GM20000 (cell line): Measurements from ENCODE around the gene BCKDK.

Experiments used
- DNase-seq: peaks from one replicate; pipeline ENCODE4 v3.0.0; 2012; ENCODE audit warnings: low spot score
- TF ChIP-seq, protein P1 (sequence below): IDR thresholded peaks from 2 replicates; pipeline ENCODE4 v1.5.1; 2012; ENCODE audit warnings: mild to moderate bottlenecking, control low read depth; ENCODE audit errors: extremely low read depth, missing control alignments

BCKDK gene

GRCh38 chr16:31080756-31081419, 27.3 kb upstream of the BCKDK start:
- DNase-seq: no peak
- TF ChIP-seq, protein P1, sequence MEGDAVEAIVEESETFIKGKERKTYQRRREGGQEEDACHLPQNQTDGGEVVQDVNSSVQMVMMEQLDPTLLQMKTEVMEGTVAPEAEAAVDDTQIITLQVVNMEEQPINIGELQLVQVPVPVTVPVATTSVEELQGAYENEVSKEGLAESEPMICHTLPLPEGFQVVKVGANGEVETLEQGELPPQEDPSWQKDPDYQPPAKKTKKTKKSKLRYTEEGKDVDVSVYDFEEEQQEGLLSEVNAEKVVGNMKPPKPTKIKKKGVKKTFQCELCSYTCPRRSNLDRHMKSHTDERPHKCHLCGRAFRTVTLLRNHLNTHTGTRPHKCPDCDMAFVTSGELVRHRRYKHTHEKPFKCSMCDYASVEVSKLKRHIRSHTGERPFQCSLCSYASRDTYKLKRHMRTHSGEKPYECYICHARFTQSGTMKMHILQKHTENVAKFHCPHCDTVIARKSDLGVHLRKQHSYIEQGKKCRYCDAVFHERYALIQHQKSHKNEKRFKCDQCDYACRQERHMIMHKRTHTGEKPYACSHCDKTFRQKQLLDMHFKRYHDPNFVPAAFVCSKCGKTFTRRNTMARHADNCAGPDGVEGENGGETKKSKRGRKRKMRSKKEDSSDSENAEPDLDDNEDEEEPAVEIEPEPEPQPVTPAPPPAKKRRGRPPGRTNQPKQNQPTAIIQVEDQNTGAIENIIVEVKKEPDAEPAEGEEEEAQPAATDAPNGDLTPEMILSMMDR: no peak

DNA sequence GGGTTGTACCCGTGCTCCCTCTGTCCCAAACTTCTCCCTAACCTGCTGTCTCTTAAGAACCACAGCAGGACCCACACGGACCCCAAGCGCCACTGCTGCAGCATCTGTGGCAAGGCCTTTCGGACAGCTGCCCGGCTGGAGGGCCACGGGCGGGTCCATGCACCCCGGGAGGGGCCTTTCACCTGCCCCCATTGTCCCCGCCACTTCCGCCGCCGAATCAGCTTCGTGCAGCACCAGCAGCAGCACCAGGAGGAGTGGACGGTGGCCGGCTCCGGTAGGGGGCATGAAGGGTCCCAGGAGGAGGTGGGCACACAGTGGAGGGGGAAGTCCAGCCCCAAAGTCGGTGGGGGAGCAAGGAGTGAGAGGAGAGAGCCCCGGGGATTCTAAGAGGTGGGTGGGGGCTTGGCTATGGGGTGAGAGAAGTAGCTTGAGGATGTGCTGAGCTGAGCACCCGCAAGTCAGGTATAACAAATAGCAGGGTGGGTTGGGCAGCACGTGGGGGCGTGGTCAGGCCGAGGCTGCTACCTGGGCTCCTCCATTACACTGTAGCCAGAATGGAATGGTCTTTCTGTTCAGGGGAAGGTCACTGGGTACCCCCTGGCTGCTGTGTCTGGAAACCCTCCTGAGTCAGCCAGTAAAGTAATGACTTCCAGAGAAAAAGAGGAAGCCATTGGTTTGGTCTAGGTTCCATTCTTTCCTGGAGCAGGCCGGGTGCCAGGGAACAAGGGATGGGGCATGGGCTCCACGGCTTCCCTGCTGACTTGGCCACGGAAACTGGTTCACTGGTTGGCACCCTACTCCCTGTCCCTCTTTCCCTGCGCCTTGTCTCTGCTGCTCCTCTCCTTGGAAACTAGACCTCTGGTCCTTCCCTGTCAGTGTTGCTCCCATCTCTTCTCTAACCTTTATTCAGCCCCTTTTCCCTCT, 26.5 kb upstream of the BCKDK start:
- no peak for DNase-seq

DNA sequence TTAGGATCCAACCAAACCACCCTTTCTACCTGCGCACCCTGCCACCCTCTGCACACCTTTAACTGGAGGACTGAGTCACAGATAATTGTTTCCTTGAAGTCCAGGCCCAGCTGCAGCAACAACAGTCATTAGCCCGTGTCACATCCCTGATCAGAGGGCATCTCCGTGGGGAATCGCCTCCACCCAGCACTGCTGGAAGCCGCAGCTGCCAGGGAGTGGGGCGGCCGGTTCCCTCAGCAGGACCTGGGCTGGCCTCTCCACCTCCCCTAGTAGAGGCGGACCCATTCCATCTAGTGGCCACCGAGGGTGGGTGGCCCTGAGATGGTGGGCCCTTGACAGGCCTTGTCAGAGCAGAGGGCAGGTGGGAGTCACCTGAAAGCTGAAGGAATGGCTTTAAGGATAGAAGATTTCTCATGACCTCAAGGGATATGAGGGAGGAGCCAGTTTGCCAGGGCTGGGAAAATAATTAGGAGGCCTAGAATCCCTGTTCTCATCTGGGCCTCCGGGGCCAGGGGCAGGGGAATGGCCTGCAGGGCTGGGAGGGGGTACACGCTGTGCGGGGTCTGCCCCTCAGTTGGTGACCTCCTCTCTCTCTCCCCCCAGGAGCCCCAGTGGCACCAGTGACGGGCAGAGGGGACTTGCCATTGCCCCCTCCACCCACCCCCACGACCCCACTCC, 25.7 kb upstream of the BCKDK start:
- TF ChIP-seq, protein P1: no peak
- DNase-seq: no peak

More for the DNA sequence above, 26.5 kb upstream of the BCKDK start:
- TF ChIP-seq, protein P1: no peak

DNA sequence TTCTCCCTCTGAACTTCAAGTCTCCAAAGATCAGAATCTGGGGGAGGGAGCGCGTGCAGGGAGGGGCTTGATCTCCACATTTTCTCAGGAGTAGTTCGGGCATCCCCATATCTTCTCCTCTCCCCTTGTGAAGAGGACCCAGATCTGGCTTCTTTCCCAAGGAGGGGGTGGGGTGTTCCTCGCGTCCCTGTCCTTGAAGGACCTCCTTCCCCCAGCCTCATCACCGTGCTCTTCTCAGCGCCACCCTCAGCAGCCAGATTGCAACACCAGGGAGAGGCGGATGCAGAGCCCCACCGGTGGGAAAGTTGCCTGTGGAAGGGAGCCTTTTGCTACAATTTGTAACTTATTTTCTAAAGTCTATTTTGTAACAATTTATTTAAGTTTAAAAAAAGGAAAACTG, 25.1 kb upstream of the BCKDK start:
- TF ChIP-seq, protein P1: no peak
- DNase-seq: no peak

GRCh38 chr16:31083556-31083955, 24.6 kb upstream of the BCKDK start:
- no peak for DNase-seq
- TF ChIP-seq, protein P1: no peak

GRCh38 chr16:31083981-31084380, 24.2 kb upstream of the BCKDK start:
- TF ChIP-seq, protein P1: no peak
- no peak for DNase-seq
